Adipocyte (in vitro differentiated cells): ENCODE measurements around the gene TRIM24.
"Not testable (repeated sequence)": the region's sequence is repeated elsewhere in the genome, so short reads cannot be mapped to it uniquely, and the experiment has no call there.

Experiments
- DNase-seq: peaks from one replicate; pipeline ENCODE4 v3.0.0-alpha.2; 2015; ENCODE audit warnings: low read depth
- H3K27me3 ChIP-seq: replicated peaks from 2 replicates; pipeline ENCODE4 v1.7.0; 2013; ENCODE audit warnings: mild to moderate bottlenecking, low read length, moderate library complexity; ENCODE audit not compliant: control insufficient read depth, insufficient read depth
- H3K36me3 ChIP-seq: 2 replicates; pipeline ENCODE4 v1.7.0; 2013; ENCODE audit warnings: low read length, mild to moderate bottlenecking, moderate library complexity; ENCODE audit not compliant: control insufficient read depth, insufficient read depth, severe bottlenecking
- H3K4me1 ChIP-seq: 2 replicates; pipeline ENCODE4 v1.7.0; 2013; ENCODE audit warnings: mild to moderate bottlenecking, low read length, moderate library complexity; ENCODE audit not compliant: control insufficient read depth, insufficient read depth
- H3K4me3 ChIP-seq: 2 replicates; pipeline ENCODE4 v1.7.0; 2013; ENCODE audit warnings: mild to moderate bottlenecking, low read length, moderate library complexity
- H3K9ac ChIP-seq: 2 replicates; pipeline ENCODE4 v1.7.0; 2013; ENCODE audit warnings: mild to moderate bottlenecking, low read length, moderate library complexity
- H3K9me3 ChIP-seq: 2 replicates; pipeline ENCODE4 v1.7.0; 2013; ENCODE audit warnings: mild to moderate bottlenecking, low read length, moderate library complexity; ENCODE audit not compliant: control insufficient read depth

TRIM24 gene

GRCh38 chr7:138463291-138463618, 3.2 kb downstream of the TRIM24 start:
- not testable (repeated sequence) for H3K27me3 ChIP-seq, H3K36me3 ChIP-seq, H3K4me3 ChIP-seq

GRCh38 chr7:138465046-138465445, 5.0 kb downstream of the TRIM24 start:
- no peaks in the 10 kb centered on the region for H3K9me3 ChIP-seq
- H3K4me1 ChIP-seq, result peaks cover 10% of the 10 kb centered on the region
- H3K36me3 ChIP-seq, result no peaks in the 10 kb centered on the region
- H3K9ac ChIP-seq, result no peak overlapping the region
- no peak overlapping the region for H3K4me3 ChIP-seq
- DNase-seq, result no peak
- H3K27me3 ChIP-seq, result no peaks in the 10 kb centered on the region

More at GRCh38 chr7:138463291-138463618, 3.2 kb downstream of the TRIM24 start:
- H3K4me1 ChIP-seq, H3K9me3 ChIP-seq, H3K9ac ChIP-seq, DNase-seq: not testable (repeated sequence)

- not testable (repeated sequence) for H3K4me3 ChIP-seq, DNase-seq, H3K9me3 ChIP-seq, H3K36me3 ChIP-seq, H3K9ac ChIP-seq, H3K27me3 ChIP-seq
- peaks cover 10% of the 10 kb centered on the region for H3K4me1 ChIP-seq
These were observed 6.2 kb downstream of the TRIM24 start for GRCh38 chr7:138466069-138466756.

GRCh38 chr7:138468244-138469123, 8.4 kb downstream of the TRIM24 start:
- Histone ChIP-seq H3K9me3 (no peaks in the 10 kb centered on the region), H3K36me3 (no peaks in the 10 kb centered on the region), H3K4me1 (peaks cover 4% of the 10 kb centered on the region), H3K27me3 (no peaks in the 10 kb centered on the region), H3K4me3 (no peak overlapping the region), H3K9ac (no peak overlapping the region)
- DNase-seq, result no peak

DNA sequence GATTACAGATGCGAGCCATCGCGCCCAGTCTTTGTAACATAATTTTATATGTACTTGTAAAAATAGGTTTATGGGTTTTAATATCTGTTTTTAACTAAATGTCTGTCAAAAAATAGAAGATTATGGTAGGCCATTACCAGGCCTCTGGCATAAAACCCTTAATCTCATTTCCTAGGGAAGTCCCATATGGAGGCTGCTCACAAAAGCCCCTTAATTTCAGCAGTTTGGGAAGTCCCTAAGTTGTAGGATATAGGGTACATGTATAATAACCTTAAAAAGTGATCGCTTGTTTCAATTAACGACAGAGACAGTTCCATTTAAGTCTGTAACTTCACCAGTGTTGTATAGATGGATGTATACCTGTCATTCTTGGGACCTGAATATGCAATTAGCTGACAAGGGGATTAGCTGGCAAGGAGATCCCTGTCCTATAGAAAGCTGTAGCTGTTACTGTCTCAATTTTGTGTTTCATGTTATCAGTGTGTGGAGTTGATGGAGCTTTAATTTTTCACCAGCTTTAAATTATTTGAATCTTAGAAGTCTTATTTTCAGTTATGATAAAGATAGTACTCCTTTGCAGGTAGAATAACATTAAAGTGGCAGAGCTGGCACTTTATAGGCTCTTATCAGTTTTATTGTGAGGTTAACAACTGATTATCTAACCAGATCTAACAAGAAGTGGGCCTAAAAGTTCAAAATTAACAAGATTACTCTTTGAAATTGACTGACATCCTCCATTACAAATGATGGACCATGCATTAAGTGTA, 10.5 kb downstream of the TRIM24 start:
- Histone ChIP-seq H3K9ac (no peak overlapping the region), H3K36me3 (no peaks in the 10 kb centered on the region), H3K27me3 (no peaks in the 10 kb centered on the region), H3K9me3 (no peaks in the 10 kb centered on the region), H3K4me3 (no peak overlapping the region), H3K4me1 (peaks cover 4% of the 10 kb centered on the region)
- no peak for DNase-seq

DNA sequence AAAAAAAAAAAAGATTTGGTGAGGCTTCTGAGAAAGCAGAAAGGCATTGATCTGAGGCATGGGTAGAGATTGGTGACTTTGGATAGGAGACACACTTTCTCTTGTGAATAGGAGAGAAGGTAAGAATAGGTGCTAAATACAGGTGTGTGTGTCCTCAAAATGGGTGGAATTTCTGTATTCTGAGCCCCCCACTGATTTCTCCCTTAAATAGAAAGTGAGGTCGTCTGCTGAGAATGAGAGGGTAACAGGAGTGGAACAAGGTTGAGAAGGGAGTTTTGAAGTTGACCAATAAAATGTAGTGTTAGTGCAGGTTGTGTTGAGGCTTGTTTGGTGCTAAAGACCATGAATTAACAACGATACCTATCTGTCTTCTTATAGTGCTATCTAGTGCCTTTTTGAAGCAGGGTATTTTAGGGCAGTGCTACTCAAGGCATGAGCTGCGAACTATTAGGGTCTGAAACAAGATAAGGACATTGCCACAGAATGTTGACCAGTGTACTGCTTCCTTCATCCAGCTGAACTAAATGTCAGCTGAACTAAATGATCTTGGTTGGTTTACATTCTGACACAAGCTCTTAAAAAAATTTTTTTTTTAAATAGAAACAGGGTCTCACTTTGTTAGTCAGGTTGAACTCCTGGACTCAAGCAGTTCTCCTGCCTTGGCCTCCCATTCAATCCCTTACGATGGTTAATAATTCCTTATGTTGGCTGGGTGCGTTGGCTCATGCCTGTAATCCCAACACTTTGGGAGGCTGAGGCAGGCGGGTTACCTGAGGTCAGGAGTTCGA, 12.4 kb downstream of the TRIM24 start:
- DNase-seq, result no peak
- Histone ChIP-seq H3K9me3 (no peaks in the 10 kb centered on the region), H3K27me3 (no peaks in the 10 kb centered on the region), H3K4me3 (no peak overlapping the region), H3K4me1 (peaks cover 4% of the 10 kb centered on the region), H3K9ac (no peak overlapping the region), H3K36me3 (no peaks in the 10 kb centered on the region)

DNA sequence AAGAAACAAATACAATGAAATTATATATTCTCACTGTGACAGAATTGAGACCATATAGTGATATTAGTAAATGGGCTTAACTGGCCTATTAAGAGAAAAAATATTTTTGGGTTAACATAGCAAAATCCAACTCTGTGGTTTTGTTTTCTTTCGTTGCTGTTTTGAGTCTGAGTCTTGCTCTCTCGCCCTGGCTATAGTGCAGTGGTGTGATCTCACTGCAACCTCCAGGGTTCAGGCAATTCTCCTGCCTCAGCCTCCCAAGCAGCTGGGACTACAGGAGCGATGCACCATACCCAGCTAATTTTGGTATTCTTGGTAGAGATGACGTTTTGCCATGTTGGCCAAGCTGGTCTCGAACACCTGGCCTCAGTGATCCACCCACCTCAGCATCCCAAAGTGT, 15.3 kb downstream of the TRIM24 start:
- no peak overlapping the region for H3K4me3 ChIP-seq
- H3K9me3 ChIP-seq, result no peaks in the 10 kb centered on the region
- no peak overlapping the region for H3K9ac ChIP-seq
- H3K27me3 ChIP-seq, result no peaks in the 10 kb centered on the region
- no peaks in the 10 kb centered on the region for H3K36me3 ChIP-seq
- no peaks in the 10 kb centered on the region for H3K4me1 ChIP-seq
- no peak for DNase-seq

DNA sequence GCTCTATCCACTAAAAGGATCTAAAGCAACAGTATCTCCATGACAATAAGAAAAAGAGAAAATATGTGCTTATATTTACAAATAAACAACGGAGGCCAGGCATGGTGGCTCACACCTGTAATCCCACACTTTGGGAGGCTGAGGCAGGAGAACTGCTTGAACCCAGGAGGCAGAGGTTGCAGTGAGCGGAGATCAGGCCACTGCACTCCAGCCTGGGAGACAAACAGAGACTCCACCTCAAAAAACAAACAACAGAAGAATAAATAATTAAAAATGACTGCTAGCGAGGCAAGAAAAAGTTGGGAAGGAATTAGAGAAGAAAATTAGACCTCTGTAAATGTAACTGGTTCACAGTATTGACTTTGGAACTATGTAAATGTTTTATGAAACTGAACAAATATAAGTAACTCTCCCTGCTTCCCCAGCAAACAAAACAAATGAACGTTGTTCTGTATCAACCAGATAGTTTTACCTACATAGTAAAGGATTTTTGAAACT, 17.1 kb downstream of the TRIM24 start:
- Histone ChIP-seq H3K9me3 (no peaks in the 10 kb centered on the region), H3K9ac (no peak overlapping the region), H3K4me3 (no peak overlapping the region), H3K4me1 (no peaks in the 10 kb centered on the region), H3K36me3 (no peaks in the 10 kb centered on the region), H3K27me3 (no peaks in the 10 kb centered on the region)
- DNase-seq, result no peak

DNA sequence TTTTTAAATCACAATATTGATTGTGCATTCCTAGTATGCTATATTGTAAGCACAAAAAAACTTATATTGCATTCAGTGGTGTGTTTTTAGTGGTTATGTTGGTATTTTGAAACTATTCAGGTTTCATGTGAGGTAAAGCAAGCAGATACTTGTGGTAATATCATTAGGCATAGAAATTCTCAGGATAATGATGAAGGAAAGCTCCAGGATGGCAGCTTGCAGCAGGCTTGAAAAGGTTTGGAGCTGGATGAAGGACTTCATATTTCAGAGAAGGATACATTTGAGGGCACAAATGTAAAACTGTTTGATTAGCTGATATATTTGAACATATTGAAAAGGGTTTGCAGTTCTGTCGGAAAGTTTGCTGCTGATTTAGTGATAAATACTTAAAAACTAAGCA, 17.5 kb downstream of the TRIM24 start:
- Histone ChIP-seq H3K27me3 (no peaks in the 10 kb centered on the region), H3K4me3 (no peak overlapping the region), H3K4me1 (no peaks in the 10 kb centered on the region), H3K9ac (no peak overlapping the region), H3K9me3 (no peaks in the 10 kb centered on the region), H3K36me3 (no peaks in the 10 kb centered on the region)
- no peak for DNase-seq

DNA sequence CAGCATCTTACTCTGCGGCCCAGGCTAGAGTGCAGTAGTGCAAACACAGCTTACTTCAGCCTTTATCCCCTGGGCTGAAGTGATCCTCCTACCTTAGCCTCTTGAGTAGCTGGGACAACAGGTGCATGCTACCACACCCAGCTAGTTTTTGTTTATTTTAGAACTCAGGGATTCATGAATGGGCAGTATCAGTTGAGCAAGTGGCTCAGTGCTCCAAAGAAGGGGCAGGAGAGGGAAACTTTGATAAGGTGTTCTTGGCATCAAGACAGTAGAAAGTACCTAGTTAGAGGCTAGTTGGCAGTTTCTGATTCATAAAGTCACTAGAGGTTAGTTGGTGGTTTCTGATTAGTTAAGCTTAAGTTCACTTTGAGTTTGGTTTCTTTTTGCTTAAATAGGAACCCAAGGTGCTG, 18.4 kb downstream of the TRIM24 start:
- Histone ChIP-seq H3K4me1 (no peaks in the 10 kb centered on the region), H3K9me3 (no peaks in the 10 kb centered on the region), H3K36me3 (no peaks in the 10 kb centered on the region), H3K4me3 (no peak overlapping the region), H3K9ac (no peak overlapping the region), H3K27me3 (no peaks in the 10 kb centered on the region)
- no peak for DNase-seq
